Activated naive CD8-positive, alpha-beta T cell treated with anti-CD3 and anti-CD28 coated beads, Interleukin-2, amount 50 U/mL, for 16 hours (primary cell): Measurements from ENCODE around the gene ITGA8.
"Not testable (repeated sequence)": the region's sequence is repeated elsewhere in the genome, so short reads cannot be mapped to it uniquely, and the experiment has no call there.

ENCODE experiments used
- DNase-seq: peaks from one replicate; pipeline ENCODE4 v3.0.0-alpha.2; 2020; ENCODE audit warnings: low read depth, low spot score

ITGA8 gene

GRCh38 chr10:15620337-15620736 is 99.4 kb downstream of the ITGA8 start:
- DNase-seq = no peak

GRCh38 chr10:15609246-15609645 is 110.5 kb downstream of the ITGA8 start:
- DNase-seq = no peak

- DNase-seq = no peak
Measured at GRCh38 chr10:15606377-15606776, 113.3 kb downstream of the ITGA8 start.

GRCh38 chr10:15605740-15606369 is 113.9 kb downstream of the ITGA8 start:
- DNase-seq = no peak

- no peak for DNase-seq
Measured at GRCh38 chr10:15603446-15604011, 116.2 kb downstream of the ITGA8 start.

GRCh38 chr10:15601819-15602218 is 117.9 kb downstream of the ITGA8 start:
- DNase-seq = no peak

- DNase-seq = no peak
Measured at GRCh38 chr10:15595260-15595659, 124.5 kb downstream of the ITGA8 start.

- no peak for DNase-seq
Measured at GRCh38 chr10:15591937-15592336, 127.8 kb downstream of the ITGA8 start.

- DNase-seq = no peak
Measured at GRCh38 chr10:15591431-15591830, 128.3 kb downstream of the ITGA8 start.

- DNase-seq = no peak
Measured at GRCh38 chr10:15588635-15589508, 130.8 kb downstream of the ITGA8 start.

- DNase-seq = no peak
Measured at GRCh38 chr10:15588151-15588550, 131.6 kb downstream of the ITGA8 start.

- no peak for DNase-seq
Measured at GRCh38 chr10:15587271-15587670, 132.5 kb downstream of the ITGA8 start.

- DNase-seq = no peak
Measured at GRCh38 chr10:15585303-15585715, 134.4 kb downstream of the ITGA8 start.

- not testable (repeated sequence) for DNase-seq
Measured at GRCh38 chr10:15582972-15583371, 136.8 kb downstream of the ITGA8 start.

GRCh38 chr10:15579605-15580004 is 140.1 kb downstream of the ITGA8 start:
- no peak for DNase-seq

- DNase-seq = no peak
Measured at GRCh38 chr10:15572531-15573045, 147.1 kb downstream of the ITGA8 start.

GRCh38 chr10:15571575-15571974 is 148.1 kb downstream of the ITGA8 start:
- no peak for DNase-seq

GRCh38 chr10:15570738-15571339 is 148.9 kb downstream of the ITGA8 start:
- no peak for DNase-seq

- DNase-seq = no peak
Measured at GRCh38 chr10:15567952-15568351, 151.8 kb downstream of the ITGA8 start.

- DNase-seq = no peak
Measured at GRCh38 chr10:15563246-15563645, 156.5 kb downstream of the ITGA8 start.

- no peak for DNase-seq
Measured at GRCh38 chr10:15562578-15562977, 157.1 kb downstream of the ITGA8 start.

GRCh38 chr10:15562116-15562515 is 157.6 kb downstream of the ITGA8 start:
- DNase-seq = no peak
